Neural cell (in vitro differentiated cells): ENCODE results near the gene NPAS2. TPM values are rescaled to one million over a fixed set of nuclear protein-coding genes. Genes with fewer than 3 reads are reported as not detected.

Experiments used
- H2AFZ ChIP-seq: fragments of 200-600, 300-800 bp; sonication (generic), shearing (Covaris generic); 2 replicates; pipeline ENCODE4 v1.6.0; 2014; ENCODE audit warnings: low read depth, mild to moderate bottlenecking, antibody characterized with exemption, low read length, moderate library complexity
- H3F3A ChIP-seq: fragments of 200-600 bp; shearing (Covaris generic); 2 replicates; pipeline ENCODE4 v1.6.1; 2016; ENCODE audit warnings: mild to moderate bottlenecking, moderate library complexity, mixed read lengths, antibody characterized with exemption, low read length; ENCODE audit not compliant: insufficient read depth, poor library complexity, severe bottlenecking
- H3K27ac ChIP-seq: fragments of 200-600, 300-800 bp; sonication (generic), shearing (Covaris generic); 2 replicates; pipeline ENCODE4 v1.5.1; 2014; ENCODE audit warnings: mild to moderate bottlenecking, low read length, moderate library complexity
- H3K27me3 ChIP-seq: fragments of 300-800, 200-600 bp; sonication (generic), shearing (Covaris generic); 2 replicates; pipeline ENCODE4 v1.6.0; 2014; ENCODE audit warnings: mild to moderate bottlenecking, low read depth, low read length, moderate library complexity; ENCODE audit not compliant: insufficient read depth
- H3K36me3 ChIP-seq: fragments of 300-800, 200-600 bp; sonication (generic), shearing (Covaris generic); 2 replicates; pipeline ENCODE4 v1.5.1; 2014; ENCODE audit warnings: mild to moderate bottlenecking, antibody characterized with exemption, low read length, moderate library complexity; ENCODE audit not compliant: insufficient read depth
- H3K4me2 ChIP-seq: fragments of 300-800, 200-600 bp; sonication (generic), shearing (Covaris generic); 2 replicates; pipeline ENCODE4 v1.6.0; 2014; ENCODE audit warnings: mild to moderate bottlenecking, low read length
- H3K4me3 ChIP-seq: fragments of 300-800, 200-600 bp; sonication (generic), shearing (Covaris generic); 2 replicates; pipeline ENCODE4 v1.5.1; 2014; ENCODE audit warnings: mild to moderate bottlenecking, low read length, moderate library complexity
- H3K79me2 ChIP-seq: fragments of 200-600 bp; shearing (Covaris generic); replicated peaks from 2 replicates; pipeline ENCODE4 v1.6.0; 2014; ENCODE audit warnings: mild to moderate bottlenecking, low read length, moderate library complexity; ENCODE audit not compliant: insufficient read depth
- H3K9ac ChIP-seq: fragments of 300-800, 200-600 bp; sonication (generic), shearing (Covaris generic); 2 replicates; pipeline ENCODE4 v1.6.1; 2016; ENCODE audit warnings: mild to moderate bottlenecking, low read length, mixed read lengths
- H3K9me2 ChIP-seq: fragments of 200-600 bp; shearing (Covaris generic); 2 replicates; pipeline ENCODE4 v1.6.1; 2016; ENCODE audit warnings: mild to moderate bottlenecking, low read length, mixed read lengths; ENCODE audit not compliant: insufficient read depth
- H3K9me3 ChIP-seq: fragments of 200-600, 300-800 bp; sonication (generic), shearing (Covaris generic); 2 replicates; pipeline ENCODE4 v1.6.1; 2016; ENCODE audit warnings: mild to moderate bottlenecking, mixed run types, low read length, moderate library complexity, mixed read lengths
- H4K20me1 ChIP-seq: fragments of 200-600 bp; shearing (Covaris generic); 2 replicates; pipeline ENCODE4 v1.6.1; 2016; ENCODE audit warnings: mild to moderate bottlenecking, mixed run types; ENCODE audit not compliant: insufficient read depth
- EP300 ChIP-seq: fragments of 450-650 bp; conservative IDR thresholded peaks from 2 replicates; pipeline ENCODE4 v1.6.1; 2014; ENCODE audit warnings: antibody characterized with exemption, mild to moderate bottlenecking, moderate library complexity; ENCODE audit not compliant: poor library complexity, severe bottlenecking
- EZH2 ChIP-seq: fragments of 200-600, 300-800 bp; shearing (Covaris generic), sonication (generic); IDR thresholded peaks from 2 replicates; pipeline ENCODE4 v1.6.1; 2014; ENCODE audit warnings: antibody characterized with exemption, low read length, borderline replicate concordance, mild to moderate bottlenecking; ENCODE audit not compliant: insufficient read depth, poor library complexity, severe bottlenecking
- MXI1 ChIP-seq: fragments of 450-650 bp; conservative IDR thresholded peaks from 2 replicates; pipeline ENCODE4 v1.6.1; 2014; ENCODE audit warnings: antibody characterized with exemption, mild to moderate bottlenecking; ENCODE audit not compliant: poor library complexity, severe bottlenecking
- POLR2AphosphoS5 ChIP-seq: IDR thresholded peaks from 2 replicates; pipeline ENCODE4 v1.6.1; 2012
- RAD21 ChIP-seq: fragments of 450-650 bp; conservative IDR thresholded peaks from 2 replicates; pipeline ENCODE4 v1.6.1; 2014; ENCODE audit warnings: antibody characterized with exemption, mild to moderate bottlenecking, moderate library complexity
- SMC3 ChIP-seq: fragments of 450-650 bp; conservative IDR thresholded peaks from 2 replicates; pipeline ENCODE4 v1.6.1; 2014; ENCODE audit warnings: antibody characterized with exemption, mild to moderate bottlenecking, moderate library complexity; ENCODE audit not compliant: poor library complexity
- TAF1 ChIP-seq: IDR thresholded peaks from 2 replicates; pipeline ENCODE4 v1.6.1; 2012; ENCODE audit warnings: low read depth
- polyA plus RNA-seq: library from polyadenylated mRNA; depleted of rRNA; stranded (reverse); fragments of >200 nt; gene quantifications from 2 replicates; pipeline ENCODE4 v1.2.3, GENCODE V29; 2014
- TF ChIP-seq, protein P1 (sequence below): IDR thresholded peaks from 2 replicates; pipeline ENCODE4 v1.6.1; 2012; ENCODE audit warnings: borderline replicate concordance
- TF ChIP-seq, protein P2 (sequence below): fragments of 450-650 bp; IDR thresholded peaks from 2 replicates; pipeline ENCODE4 v1.5.1; 2014; ENCODE audit warnings: antibody characterized with exemption, mild to moderate bottlenecking, moderate library complexity; ENCODE audit not compliant: poor library complexity, severe bottlenecking

The NPAS2 gene
- polyA plus RNA-seq, 1 donor from 2014 or later, result 2.1 TPM

DNA sequence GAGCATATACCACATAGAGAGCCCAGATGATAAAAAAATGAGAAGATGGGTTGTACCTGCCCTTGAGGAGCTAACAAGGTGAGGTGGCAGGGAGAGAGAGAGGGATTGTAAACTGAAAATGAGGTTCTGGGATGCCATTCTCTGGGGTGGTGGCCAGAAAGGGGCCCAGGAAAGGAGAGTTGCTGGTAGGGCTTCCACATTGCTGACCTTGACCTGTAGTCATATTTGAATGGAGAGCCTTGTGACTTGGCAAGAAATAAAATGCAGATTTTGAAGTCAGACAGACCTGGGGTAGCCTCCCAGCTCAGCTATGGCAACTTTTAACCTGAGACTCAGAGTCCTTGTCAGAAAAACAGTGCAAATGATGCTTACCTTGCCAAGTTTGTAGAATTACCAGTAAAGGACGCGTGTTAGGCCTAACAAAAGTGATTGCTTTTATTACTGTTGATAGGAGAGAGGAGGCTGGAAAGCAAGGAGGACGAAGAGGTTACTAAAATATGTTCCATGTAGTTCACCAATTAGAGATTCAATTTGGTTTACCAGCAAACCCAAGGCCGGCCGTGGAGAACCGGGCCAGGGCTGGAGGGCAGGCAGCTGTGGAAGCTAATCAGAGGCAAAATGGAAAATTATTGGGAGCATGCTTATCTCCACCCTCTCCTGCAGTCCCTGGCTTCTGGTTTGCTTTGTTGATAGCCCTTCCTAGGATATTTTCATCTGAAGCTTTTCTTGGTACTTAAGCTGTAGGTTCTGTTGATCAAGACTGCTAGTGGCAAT, 3.9 kb downstream of the NPAS2 start:
- TF ChIP-seq MXI1 (no peak), EP300 (no peak), EZH2 (no peak), SMC3 (no peak), RAD21 (no peak), POLR2AphosphoS5 (no peak), TAF1 (no peak)
- TF ChIP-seq, protein P1, sequence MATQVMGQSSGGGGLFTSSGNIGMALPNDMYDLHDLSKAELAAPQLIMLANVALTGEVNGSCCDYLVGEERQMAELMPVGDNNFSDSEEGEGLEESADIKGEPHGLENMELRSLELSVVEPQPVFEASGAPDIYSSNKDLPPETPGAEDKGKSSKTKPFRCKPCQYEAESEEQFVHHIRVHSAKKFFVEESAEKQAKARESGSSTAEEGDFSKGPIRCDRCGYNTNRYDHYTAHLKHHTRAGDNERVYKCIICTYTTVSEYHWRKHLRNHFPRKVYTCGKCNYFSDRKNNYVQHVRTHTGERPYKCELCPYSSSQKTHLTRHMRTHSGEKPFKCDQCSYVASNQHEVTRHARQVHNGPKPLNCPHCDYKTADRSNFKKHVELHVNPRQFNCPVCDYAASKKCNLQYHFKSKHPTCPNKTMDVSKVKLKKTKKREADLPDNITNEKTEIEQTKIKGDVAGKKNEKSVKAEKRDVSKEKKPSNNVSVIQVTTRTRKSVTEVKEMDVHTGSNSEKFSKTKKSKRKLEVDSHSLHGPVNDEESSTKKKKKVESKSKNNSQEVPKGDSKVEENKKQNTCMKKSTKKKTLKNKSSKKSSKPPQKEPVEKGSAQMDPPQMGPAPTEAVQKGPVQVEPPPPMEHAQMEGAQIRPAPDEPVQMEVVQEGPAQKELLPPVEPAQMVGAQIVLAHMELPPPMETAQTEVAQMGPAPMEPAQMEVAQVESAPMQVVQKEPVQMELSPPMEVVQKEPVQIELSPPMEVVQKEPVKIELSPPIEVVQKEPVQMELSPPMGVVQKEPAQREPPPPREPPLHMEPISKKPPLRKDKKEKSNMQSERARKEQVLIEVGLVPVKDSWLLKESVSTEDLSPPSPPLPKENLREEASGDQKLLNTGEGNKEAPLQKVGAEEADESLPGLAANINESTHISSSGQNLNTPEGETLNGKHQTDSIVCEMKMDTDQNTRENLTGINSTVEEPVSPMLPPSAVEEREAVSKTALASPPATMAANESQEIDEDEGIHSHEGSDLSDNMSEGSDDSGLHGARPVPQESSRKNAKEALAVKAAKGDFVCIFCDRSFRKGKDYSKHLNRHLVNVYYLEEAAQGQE, result no peak
- TF ChIP-seq, protein P2, sequence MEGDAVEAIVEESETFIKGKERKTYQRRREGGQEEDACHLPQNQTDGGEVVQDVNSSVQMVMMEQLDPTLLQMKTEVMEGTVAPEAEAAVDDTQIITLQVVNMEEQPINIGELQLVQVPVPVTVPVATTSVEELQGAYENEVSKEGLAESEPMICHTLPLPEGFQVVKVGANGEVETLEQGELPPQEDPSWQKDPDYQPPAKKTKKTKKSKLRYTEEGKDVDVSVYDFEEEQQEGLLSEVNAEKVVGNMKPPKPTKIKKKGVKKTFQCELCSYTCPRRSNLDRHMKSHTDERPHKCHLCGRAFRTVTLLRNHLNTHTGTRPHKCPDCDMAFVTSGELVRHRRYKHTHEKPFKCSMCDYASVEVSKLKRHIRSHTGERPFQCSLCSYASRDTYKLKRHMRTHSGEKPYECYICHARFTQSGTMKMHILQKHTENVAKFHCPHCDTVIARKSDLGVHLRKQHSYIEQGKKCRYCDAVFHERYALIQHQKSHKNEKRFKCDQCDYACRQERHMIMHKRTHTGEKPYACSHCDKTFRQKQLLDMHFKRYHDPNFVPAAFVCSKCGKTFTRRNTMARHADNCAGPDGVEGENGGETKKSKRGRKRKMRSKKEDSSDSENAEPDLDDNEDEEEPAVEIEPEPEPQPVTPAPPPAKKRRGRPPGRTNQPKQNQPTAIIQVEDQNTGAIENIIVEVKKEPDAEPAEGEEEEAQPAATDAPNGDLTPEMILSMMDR, result no peak
- no peaks in the 10 kb centered on the region for H3K79me2 ChIP-seq
- H3K4me3 ChIP-seq, result no peak overlapping the region

DNA sequence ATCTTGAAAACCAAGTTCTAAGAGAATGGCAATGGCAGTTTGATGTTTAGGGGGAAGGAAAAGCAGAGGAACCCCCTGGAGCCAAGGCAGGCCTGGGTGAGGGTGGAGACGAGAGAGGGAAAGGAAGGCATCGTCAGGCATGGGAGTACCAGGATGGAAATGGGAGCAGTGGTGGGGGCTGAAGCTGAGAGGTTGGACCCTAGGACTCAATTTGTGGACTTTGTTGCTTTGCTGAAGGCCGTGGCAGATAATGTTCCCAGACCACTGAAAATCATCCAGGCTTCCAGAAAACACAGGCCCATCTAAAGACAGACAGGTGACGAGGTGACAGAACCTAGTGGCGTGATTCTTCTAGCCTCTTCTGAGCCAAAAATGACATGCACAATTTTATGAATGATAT, 4.9 kb downstream of the NPAS2 start:
- Histone ChIP-seq H4K20me1 (no peaks in the 10 kb centered on the region), H3K79me2 (no peaks in the 10 kb centered on the region), H3K9me3 (no peaks in the 10 kb centered on the region), H2AFZ (no peak overlapping the region), H3F3A (peaks cover 6% of the 10 kb centered on the region), H3K4me3 (no peak overlapping the region), H3K9me2 (no peaks in the 10 kb centered on the region), H3K27me3 (peaks cover 26% of the 10 kb centered on the region), H3K36me3 (no peaks in the 10 kb centered on the region), H3K27ac (no peak overlapping the region), H3K9ac (no peak overlapping the region), H3K4me2 (no peak overlapping the region)
- TF ChIP-seq EP300, result no peak
- TF ChIP-seq, protein P2, result no peak
- no peak for TF ChIP-seq MXI1
- TF ChIP-seq, protein P1, result no peak
- TF ChIP-seq SMC3, result no peak
- no peak for TF ChIP-seq POLR2AphosphoS5
- TF ChIP-seq EZH2, result no peak
- TF ChIP-seq TAF1, result no peak
- no peak for TF ChIP-seq RAD21

More for the DNA sequence above, 3.9 kb downstream of the NPAS2 start:
- H4K20me1 ChIP-seq, result no peaks in the 10 kb centered on the region
- H3K9me2 ChIP-seq, result no peaks in the 10 kb centered on the region
- peaks cover 32% of the 10 kb centered on the region for H3K27me3 ChIP-seq
- H3K36me3 ChIP-seq, result no peaks in the 10 kb centered on the region
- H3K27ac ChIP-seq, result no peak overlapping the region
- H3K4me2 ChIP-seq, result no peak overlapping the region
- no peak overlapping the region for H2AFZ ChIP-seq
- H3F3A ChIP-seq, result peaks cover 6% of the 10 kb centered on the region
- no peak overlapping the region for H3K9ac ChIP-seq
- H3K9me3 ChIP-seq, result no peaks in the 10 kb centered on the region
